ENCODE measurements around the gene MBTD1.
A peak's percentile ranks its signal among the peaks of the same experiment; 100 is the strongest.
"Not testable (repeated sequence)": the region's sequence is repeated elsewhere in the genome, so short reads cannot be mapped to it uniquely, and the experiment has no call there.

The MBTD1 gene

GRCh38 chr17:51255673-51256072, 4.2 kb downstream of the MBTD1 start:
- DNase-seq (ENCODE audit: low spot score) = no peak

DNA sequence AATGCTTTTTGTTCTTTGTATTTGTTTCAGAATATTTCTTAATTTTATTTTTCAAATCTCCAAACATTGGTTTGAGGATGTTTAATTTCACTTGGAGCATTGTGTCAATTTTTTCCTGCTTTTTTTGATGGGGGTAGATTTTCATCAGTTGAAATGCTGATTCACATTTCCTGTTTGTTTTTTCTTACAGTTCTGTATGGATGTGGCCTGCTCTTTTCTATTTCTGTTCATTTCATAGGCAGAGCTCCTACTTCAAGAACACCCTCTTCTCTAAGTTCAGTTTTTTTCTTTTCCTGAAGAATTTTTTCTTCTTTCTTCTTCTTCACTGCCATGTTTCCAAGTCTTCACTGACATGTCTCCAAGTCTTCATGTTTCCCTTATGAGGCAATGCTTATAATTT, 8.8 kb downstream of the MBTD1 start:
- no peak for DNase-seq (ENCODE audit: low spot score)

DNA sequence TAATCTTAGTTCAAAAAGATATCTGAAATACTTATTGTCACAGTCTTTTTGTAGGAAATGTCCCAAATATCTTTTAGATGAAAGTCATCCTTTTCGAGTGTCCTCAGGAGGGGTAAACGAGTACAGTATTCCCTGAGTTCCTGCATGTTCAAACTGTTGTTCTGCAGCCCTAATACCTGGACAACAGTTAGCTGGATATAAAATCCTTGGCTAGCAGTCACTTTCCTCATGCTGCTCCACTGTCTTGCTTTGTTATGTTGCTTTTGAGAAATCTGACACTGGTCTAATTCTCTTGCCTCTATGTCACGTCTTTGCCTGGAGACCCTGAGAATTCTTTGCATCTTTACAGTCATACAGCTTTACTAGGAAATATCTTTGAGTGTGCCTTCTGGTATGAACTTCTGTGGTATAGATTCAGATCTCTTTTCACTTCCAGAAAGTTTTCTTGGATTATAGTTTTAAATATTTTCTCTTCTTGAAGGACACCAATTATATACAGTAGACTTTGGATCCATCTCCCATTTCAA, 9.5 kb downstream of the MBTD1 start:
- no peak for DNase-seq (ENCODE audit: low spot score)

DNA sequence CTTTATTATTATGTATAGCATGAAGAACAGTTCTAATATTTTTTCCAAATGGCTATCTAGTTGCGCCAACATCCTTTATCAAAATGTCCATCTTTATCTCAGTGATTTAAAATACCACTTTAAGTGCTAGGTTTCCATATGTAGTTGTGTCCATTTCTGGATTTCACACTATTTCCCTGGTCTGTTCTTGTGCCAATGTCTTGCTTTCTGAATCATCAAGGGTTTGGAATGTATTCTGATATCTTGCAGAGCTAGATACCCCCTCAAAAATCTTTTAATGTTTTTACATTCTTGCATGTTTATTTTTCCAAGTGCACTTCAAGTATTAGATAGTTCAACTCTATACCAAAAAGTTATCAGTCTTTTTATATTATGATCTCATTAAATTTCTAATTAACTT, 14.3 kb downstream of the MBTD1 start:
- DNase-seq (ENCODE audit: low spot score) = no peak

DNA sequence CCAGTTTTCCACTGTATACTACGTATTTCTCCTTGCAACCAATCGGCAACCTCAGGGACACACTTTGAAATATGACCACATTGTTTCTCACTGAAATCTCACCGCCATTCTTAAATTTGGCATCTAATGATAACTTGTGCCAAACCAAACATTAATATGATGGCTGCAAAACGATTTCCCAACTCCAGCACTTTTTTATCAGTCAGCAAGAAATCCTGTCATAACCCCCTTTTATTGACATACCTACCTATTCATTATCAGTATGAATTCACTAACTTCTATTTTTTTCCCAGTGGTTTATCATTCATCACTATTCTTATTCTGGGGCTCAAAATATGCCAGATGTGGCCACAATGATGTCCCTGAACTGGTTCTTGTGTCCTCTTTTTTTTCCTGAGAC, 15.8 kb downstream of the MBTD1 start:
- DNase-seq (ENCODE audit: low spot score) = no peak

DNA sequence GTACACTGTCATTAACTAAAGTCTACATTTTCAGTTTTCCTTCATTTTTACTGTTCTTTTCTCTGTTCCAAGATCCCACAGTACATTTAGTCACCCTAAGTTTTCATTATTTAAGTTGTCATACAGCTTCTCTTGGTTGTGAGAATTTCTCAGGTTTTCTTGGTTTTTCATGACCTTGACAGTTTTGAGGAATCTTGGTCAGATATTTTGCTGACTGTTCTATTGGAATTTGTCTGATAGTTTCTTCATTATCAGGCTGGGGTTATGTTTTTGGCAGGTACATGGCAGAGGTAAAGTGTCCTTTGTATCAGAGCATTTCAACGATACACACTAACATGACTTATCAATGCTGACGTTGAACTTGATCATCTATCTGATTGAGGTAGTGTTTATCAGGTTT, 19.6 kb downstream of the MBTD1 start:
- DNase-seq (ENCODE audit: low spot score) = no peak

GRCh38 chr17:51238255-51238887, 21.5 kb downstream of the MBTD1 start:
- DNase-seq (ENCODE audit: low spot score) = no peak

DNA sequence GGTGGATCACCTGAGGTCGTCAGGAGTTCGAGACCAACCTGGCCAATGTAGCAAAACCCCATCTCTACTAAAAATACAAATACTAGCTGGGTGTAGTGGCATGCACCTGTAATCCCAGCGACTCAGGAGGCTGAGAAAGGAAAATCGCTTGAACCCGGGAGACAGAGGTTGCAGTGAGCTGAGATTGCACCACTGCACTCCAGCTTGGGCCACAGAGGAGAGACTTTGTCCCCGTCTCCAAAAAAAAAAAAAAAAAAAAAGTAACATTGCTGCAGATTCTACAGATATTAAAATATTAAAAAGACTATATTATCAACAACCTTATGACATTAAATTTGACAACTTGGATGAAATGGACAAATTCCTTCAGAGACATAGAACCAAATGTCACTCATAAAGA, 25.7 kb downstream of the MBTD1 start:
- DNase-seq (ENCODE audit: low spot score) = no peak

- DNase-seq (ENCODE audit: low spot score) = no peak
Observed at GRCh38 chr17:51231999-51232398, 27.9 kb downstream of the MBTD1 start.

GRCh38 chr17:51230306-51230705, 29.5 kb downstream of the MBTD1 start:
- DNase-seq (ENCODE audit: low spot score) = no peak

GRCh38 chr17:51229889-51230288, 30.0 kb downstream of the MBTD1 start:
- DNase-seq (ENCODE audit: low spot score) = no peak

GRCh38 chr17:51228161-51228560, 31.7 kb downstream of the MBTD1 start:
- DNase-seq (ENCODE audit: low spot score) = peak; percentile 17

DNA sequence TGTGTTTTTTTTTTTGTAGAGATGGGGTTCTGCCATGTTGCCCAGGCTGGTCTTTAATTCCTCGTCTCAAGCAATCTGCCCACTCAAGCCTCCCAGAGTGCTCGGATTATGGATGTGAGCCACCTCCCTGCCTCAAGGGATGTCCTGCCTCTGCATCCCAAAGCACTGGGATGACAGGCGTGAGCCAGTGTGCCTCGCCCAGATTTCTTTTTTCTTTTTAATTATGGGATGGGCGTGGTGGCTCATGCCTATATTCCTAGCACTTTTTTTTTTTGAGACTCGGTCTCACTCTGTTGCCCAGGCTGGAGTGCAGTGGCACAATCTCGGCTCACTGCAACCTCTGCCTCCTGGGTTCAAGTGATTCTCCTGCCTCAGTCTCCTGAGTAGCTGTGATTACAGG, 34.3 kb downstream of the MBTD1 start:
- DNase-seq (ENCODE audit: low spot score) = not testable (repeated sequence)

DNA sequence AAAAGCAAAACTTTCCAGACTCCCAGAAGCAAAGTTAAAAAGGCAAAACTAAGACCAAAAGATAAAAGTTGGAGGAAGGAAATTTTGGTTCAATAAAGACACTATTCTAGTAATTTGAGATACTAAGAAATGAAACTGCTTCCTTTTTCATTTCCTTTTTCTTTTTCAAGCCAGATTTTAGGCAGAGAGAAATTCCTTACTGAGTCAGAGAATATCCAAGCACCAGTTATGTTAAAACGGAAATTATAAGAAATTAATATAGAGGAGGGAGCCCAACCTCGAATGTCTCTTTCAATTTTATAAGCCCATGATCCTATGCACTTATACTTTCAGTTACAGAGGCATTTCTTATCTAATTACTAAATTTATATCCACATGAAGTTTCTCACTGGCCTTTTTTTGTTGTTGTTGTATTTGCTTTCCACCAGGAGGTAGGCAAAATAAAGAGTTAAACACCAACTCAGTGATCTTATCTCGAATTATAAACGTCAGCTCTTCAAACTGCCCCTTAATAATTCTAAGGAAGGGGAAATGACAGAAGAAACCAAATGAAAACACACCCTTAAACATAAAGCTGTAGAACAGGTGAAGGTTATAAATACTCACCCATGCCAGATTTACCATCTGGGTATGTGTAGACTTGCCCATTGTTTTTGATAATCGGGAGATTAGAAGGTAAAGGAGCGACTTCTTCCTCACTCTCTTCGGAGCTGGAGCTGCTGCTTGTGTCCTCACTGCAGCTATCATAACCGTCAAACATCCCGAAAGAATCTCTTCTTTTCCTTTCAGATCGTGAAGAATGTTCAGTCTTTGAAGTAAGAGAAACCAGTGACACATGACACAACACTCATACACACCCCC, 35.2 kb downstream of the MBTD1 start:
- DNase-seq (ENCODE audit: low spot score) = no peak

- no peak for DNase-seq (ENCODE audit: low spot score)
Observed at GRCh38 chr17:51221322-51221721, 38.5 kb downstream of the MBTD1 start.

GRCh38 chr17:51217946-51218345, 41.9 kb downstream of the MBTD1 start:
- DNase-seq (ENCODE audit: low spot score) = no peak

DNA sequence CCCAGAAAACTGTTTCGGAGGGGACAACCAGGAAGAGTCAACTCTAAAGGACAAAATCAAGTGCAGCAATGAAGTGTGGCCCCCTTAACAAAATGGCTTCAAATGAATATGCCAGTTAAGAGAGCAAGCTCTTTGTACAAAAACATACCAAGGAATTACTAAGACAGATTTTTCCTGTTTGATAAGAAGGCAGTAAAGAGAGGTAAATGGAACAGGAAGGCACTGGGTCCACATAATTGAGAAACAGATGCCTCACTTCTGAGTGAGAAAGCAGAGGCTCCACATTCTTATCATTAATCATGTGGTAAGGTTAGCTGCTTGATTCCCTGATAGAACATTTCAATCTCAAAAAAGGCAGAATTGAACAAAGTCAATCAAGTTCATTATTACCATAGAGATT, 44.9 kb downstream of the MBTD1 start:
- no peak for DNase-seq (ENCODE audit: low spot score)

DNA sequence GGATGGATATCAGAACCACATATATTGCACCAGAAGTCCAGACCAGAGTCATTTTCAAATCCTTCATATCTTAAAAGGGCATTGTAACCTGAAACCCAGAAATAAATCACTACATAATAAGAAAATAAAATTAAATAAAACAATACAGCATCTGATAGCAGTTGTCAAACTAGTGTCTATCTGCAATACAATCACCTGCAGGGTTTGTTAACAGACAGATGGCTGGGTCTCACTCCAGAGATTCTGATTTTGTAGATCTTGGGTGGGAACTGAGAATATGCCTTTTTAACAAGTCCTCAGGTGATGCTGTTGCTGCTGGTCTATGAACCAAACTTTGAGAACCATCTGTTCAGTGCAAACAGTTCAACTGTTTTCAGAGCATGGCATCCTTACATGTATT, 56.0 kb downstream of the MBTD1 start:
- DNase-seq (ENCODE audit: low spot score) = no peak

DNA sequence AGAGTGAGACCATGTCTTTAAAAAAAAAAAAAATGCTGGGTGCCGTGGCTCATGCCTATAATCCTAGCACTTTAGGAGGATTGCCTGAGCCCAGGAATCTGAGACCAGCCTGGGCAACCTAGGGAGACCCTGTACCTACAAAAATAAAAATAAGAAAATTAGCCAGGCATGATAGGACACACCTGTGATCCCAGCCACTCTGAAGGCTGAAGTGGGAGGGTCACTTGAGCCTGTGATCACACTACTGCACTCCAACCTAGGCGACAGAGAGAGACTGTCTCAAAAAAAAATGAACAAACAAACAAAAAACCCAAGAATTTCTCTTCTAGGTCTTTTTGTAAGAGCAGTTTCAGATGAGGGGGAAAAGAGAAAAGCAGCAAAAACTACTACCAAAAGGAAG, 59.0 kb downstream of the MBTD1 start:
- DNase-seq (ENCODE audit: low spot score) = no peak

DNA sequence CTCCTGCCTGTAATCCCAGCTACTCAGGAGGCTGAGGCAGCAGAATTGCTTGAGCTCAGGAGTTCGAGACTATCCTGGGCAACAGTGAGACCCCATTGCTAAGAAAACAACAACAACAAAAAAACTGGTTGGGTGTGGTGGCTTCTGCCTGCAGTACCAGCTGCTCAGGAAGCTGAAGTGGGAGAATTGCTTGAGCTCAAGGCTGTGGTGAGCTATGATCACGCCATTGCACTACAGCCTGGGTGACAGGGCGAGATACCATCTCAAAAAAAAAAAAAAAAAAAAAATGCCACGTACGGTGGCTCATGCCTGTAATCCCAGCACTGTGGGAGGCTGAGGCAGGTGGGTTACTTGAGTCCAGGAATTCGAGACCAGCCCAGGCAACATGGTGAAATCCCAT, 59.6 kb downstream of the MBTD1 start:
- DNase-seq (ENCODE audit: low spot score) = no peak

DNA sequence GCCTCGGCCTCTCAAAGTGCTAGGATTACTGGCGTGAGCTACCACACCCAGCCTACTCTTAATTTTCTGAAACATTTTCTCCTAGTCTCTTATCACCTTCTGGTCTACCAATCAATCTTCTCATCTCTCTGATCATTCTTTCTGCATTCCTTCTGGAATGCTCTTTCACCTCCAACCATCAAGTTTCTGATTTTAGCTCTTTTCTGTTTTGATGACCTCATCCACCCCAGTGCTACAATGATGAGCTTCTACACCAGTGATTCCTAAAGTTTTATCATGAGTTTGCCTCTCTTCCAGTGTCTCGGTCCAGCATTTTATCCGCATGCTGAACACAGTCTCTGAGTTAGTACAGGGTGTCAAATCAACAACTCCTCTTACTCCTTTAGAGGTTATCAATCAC, 62.1 kb downstream of the MBTD1 start:
- DNase-seq (ENCODE audit: low spot score) = no peak

DNA sequence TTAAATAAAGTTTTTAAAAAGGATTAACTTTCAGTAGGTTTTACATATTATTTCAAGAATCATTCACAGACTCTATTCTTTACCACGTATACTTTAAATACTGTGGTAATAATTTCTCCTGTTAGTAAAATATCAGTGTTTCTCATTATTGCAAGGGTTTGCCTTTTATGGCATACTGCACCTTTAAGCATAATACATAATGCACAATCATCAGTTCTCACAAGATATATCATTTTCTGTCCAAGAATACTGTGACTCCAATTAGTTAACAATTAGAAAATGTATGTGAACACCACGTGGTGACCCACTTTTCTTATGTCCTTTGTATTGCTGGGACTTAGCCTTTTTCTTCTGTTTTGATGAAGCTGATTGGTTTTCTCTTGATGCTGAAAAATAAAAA, 68.0 kb downstream of the MBTD1 start:
- no peak for DNase-seq (ENCODE audit: low spot score)

GRCh38 chr17:51189628-51190027, 70.2 kb downstream of the MBTD1 start:
- no peak for DNase-seq (ENCODE audit: low spot score)

DNA sequence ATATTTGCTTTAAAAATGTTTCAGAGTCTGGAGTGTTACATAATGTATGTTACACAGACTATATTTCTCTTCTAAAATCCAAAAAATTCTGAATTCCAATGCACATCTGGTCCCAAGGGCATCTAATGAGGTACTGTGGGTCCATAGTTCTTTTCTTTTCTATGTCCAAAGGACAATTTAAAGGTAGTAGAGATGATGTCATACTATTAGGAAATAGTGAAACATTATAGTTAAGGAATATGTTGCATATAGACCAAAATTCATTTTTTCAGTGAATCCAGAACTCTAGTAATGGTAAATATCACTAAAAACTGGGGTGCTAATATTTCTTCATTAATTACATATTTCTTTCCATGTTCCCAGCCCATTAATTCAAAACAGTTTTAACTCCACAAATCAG, 70.7 kb downstream of the MBTD1 start:
- DNase-seq (ENCODE audit: low spot score) = no peak

All from Ammon's horn (tissue), 1 donor.